B cell (primary cell): ENCODE results near the gene MUC20. TPM values are rescaled to one million over a fixed set of nuclear protein-coding genes. Genes with fewer than 3 reads are reported as not detected.

Experiments
- ATAC-seq: fragments of 200-7000 bp; cut with Tn5 transposase; one replicate; pipeline ENCODE4 v1.10.0; 2021; ENCODE audit warnings: low read depth, mild to moderate bottlenecking, moderate number of reproducible peaks, moderate library complexity
- CTCF ChIA-PET: fragments of 350-600 bp; sonication (Branson Sonifier 250); formaldehyde crosslinking; loops from one replicate; lab custom pipeline; 2021; ENCODE audit warnings: antibody characterized with exemption, inconsistent platforms; lab: Charles Lee
- POLR2A ChIA-PET: fragments of 350-600 bp; sonication (Branson Sonifier 250); formaldehyde crosslinking; loops from one replicate; lab custom pipeline; 2021; ENCODE audit warnings: antibody characterized with exemption; lab: Charles Lee
- DNase-seq: peaks from one replicate; pipeline ENCODE4 v3.0.0; 2013
- H2AFZ ChIP-seq: 2 replicates; pipeline ENCODE4 v1.6.1; 2012; ENCODE audit warnings: mild to moderate bottlenecking, low read depth, low read length; ENCODE audit not compliant: insufficient read depth, poor library complexity, severe bottlenecking
- H3K27ac ChIP-seq, 2 donors: 1 replicate in 1 of 2; 2 replicates in 1 of 2; pipeline ENCODE4 v1.5.1; 2012 to 2013; ENCODE audit warnings: low read length in 2 of 2, mild to moderate bottlenecking in 2 of 2, moderate library complexity in 1 of 2
- H3K27me3 ChIP-seq, 4 experiments: fragments of 200-600 bp in 1 of 4; sonication (generic) in 1 of 4; replicated peaks in 1 of 4; 1 replicate in 2 of 4; 2 replicates in 2 of 4; pipeline versions ENCODE4 v1.6.1 to v1.7.0; 2013 to 2016; ENCODE audit warnings: low read length in 3 of 4, mild to moderate bottlenecking in 2 of 4, mixed read lengths in 1 of 4, moderate library complexity in 1 of 4; ENCODE audit not compliant: insufficient read depth in 4 of 4, control insufficient read depth in 3 of 4; ENCODE audit errors: control extremely low read depth in 1 of 4
- H3K36me3 ChIP-seq, 2 experiments: replicated peaks in 1 of 2; 1 replicate in 1 of 2; 2 replicates in 1 of 2; pipeline versions ENCODE4 v1.6.1 to v1.7.1; 2013; ENCODE audit warnings: low read length in 1 of 2; ENCODE audit not compliant: insufficient read depth in 2 of 2, control insufficient read depth in 1 of 2; ENCODE audit errors: control extremely low read depth in 1 of 2, extremely low read depth in 1 of 2
- H3K4me1 ChIP-seq, 2 donors: fragments of 200-600 bp in 1 of 2; sonication (generic) in 1 of 2; 1 replicate in 1 of 2; 2 replicates in 1 of 2; pipeline versions ENCODE4 v1.5.1 to v1.6.1; 2013 to 2017; ENCODE audit warnings: low read length in 2 of 2; ENCODE audit not compliant: control insufficient read depth in 2 of 2, insufficient read depth in 2 of 2
- H3K4me2 ChIP-seq: replicated peaks from 2 replicates; pipeline ENCODE3; 2012; ENCODE audit warnings: mild to moderate bottlenecking, low read depth, low read length; ENCODE audit not compliant: poor library complexity, severe bottlenecking
- H3K4me3 ChIP-seq, 5 experiments: fragments of 200-600 bp in 1 of 5; sonication (generic) in 1 of 5; 1 replicate in 3 of 5; 2 replicates in 2 of 5; pipeline versions ENCODE4 v1.5.1 to v1.7.0; 2011 to 2016; ENCODE audit warnings: low read length in 4 of 5, mild to moderate bottlenecking in 4 of 5, low read depth in 2 of 5, control low read depth in 1 of 5, moderate library complexity in 1 of 5; ENCODE audit not compliant: insufficient read depth in 1 of 5; ENCODE audit errors: control extremely low read depth in 1 of 5, extremely low read depth in 1 of 5
- H3K79me2 ChIP-seq: fragments of 200-600 bp; sonication (generic); one replicate; pipeline ENCODE4 v1.6.0; 2016; ENCODE audit warnings: low read length; ENCODE audit not compliant: control insufficient read depth, insufficient read depth
- H3K9ac ChIP-seq: fragments of 200-600 bp; sonication (generic); 2 replicates; pipeline ENCODE4 v1.6.1; 2017; ENCODE audit warnings: mild to moderate bottlenecking, low read length, moderate library complexity
- H3K9me3 ChIP-seq, 3 donors: one replicate each; pipeline versions ENCODE4 v1.6.1 to v1.7.1; 2013; ENCODE audit warnings: low read length in 2 of 3; ENCODE audit not compliant: control insufficient read depth in 2 of 3, insufficient read depth in 1 of 3; ENCODE audit errors: control extremely low read depth in 1 of 3
- H4K20me1 ChIP-seq: 2 replicates; pipeline ENCODE4 v1.6.0; 2012; ENCODE audit warnings: mild to moderate bottlenecking, low read length; ENCODE audit not compliant: insufficient read depth, control insufficient read depth, poor library complexity, severe bottlenecking
- H3K27ac Mint-ChIP-seq: one replicate; pipeline ENCODE4 v1.8.0; 2021; ENCODE audit warnings: mixed read lengths
- H3K27me3 Mint-ChIP-seq: one replicate; pipeline ENCODE4 v1.8.0; 2021; ENCODE audit warnings: mixed read lengths
- H3K4me1 Mint-ChIP-seq: one replicate; pipeline ENCODE4 v1.8.0; 2021; ENCODE audit warnings: mixed read lengths
- H3K4me3 Mint-ChIP-seq: one replicate; pipeline ENCODE4 v1.8.0; 2021; ENCODE audit warnings: mixed read lengths
- H3K9me3 Mint-ChIP-seq: one replicate; pipeline ENCODE4 v1.8.0; 2022; ENCODE audit warnings: mixed read lengths; ENCODE audit not compliant: insufficient read depth
- CTCF ChIP-seq: fragments of 200-600 bp; IDR thresholded peaks from one replicate; pipeline ENCODE4 v1.8.0; 2022; ENCODE audit warnings: antibody characterized with exemption, mild to moderate bottlenecking
- EZH2 ChIP-seq: IDR thresholded peaks from 2 replicates; pipeline ENCODE4 v1.6.1; 2012; ENCODE audit warnings: borderline replicate concordance, low read depth, mild to moderate bottlenecking, moderate library complexity, low read length; ENCODE audit not compliant: insufficient read depth, poor library complexity, severe bottlenecking
- WGBS: methylation state at CpG from one replicate; pipeline ENCODE4 v1.1.5; 2013; ENCODE audit warnings: missing lambda C conversion rate; ENCODE audit not compliant: insufficient coverage; 5-methylcytosine and 5-hydroxymethylcytosine counted together
- intact Hi-C: fragments of 100-400 bp; cut with micrococcal nuclease; formaldehyde crosslinking; loops from one replicate; pipeline ENCODE4 v1.10.0; 2022
- polyA plus RNA-seq: library from polyadenylated mRNA; depleted of rRNA; stranded (reverse); fragments of >200 nt; gene quantifications from 2 replicates; pipeline ENCODE4 v1.2.3, GENCODE V29; 2012
- total RNA-seq, 2 donors: library from RNA; stranded (reverse); fragments of 120-200 nt in 1 of 2; gene quantifications; 1 replicate in 1 of 2; 2 replicates in 1 of 2; pipeline versions ENCODE4 v1.2.3 to v1.2.4, GENCODE V29; 2013 to 2022

MUC20 gene
- total and polyA plus RNA-seq, 2 donors (not counting 1 experiment from before 2014, with no cell fraction given): 11.0 to 15.6 TPM

GRCh38 chr3:195764961-195765706 lies 44.4 kb downstream of the MUC20 start:
- CTCF ChIA-PET: no interaction called here
- Histone ChIP-seq H4K20me1 (no peaks in the 10 kb centered on the region), H3K9me3 (peaks cover 0 to 14% (median 0%) of the 10 kb centered on the region in 3 donors), H3K27me3 (peaks cover 0 to 18% (median 2%) of the 10 kb centered on the region in 4 experiments), H3K36me3 (no peaks in the 10 kb centered on the region), H3K9ac (no peak overlapping the region), H3K79me2 (no peaks in the 10 kb centered on the region), H3K27ac (no peak overlapping the region), H3K4me3 (no peak overlapping the region), H3K4me2 (no peak overlapping the region), H3K4me1 (peaks cover 0 to 3% of the 10 kb centered on the region in 2 donors), H2AFZ (no peak overlapping the region)
- POLR2A ChIA-PET: no interaction called here
- no peak overlapping the region for H3K4me3 Mint-ChIP-seq
- 92% methylated on average over 24 of the region's 28 CpGs for WGBS
- H3K27me3 Mint-ChIP-seq: peaks cover 18% of the 10 kb centered on the region
- peaks cover 4% of the 10 kb centered on the region for H3K9me3 Mint-ChIP-seq
- H3K4me1 Mint-ChIP-seq: no peaks in the 10 kb centered on the region
- DNase-seq: no peak
- intact Hi-C loops: no loop called here
- H3K27ac Mint-ChIP-seq: no peak overlapping the region
- no peak for ATAC-seq
- TF ChIP-seq EZH2 (no peak), CTCF (no peak)

DNA sequence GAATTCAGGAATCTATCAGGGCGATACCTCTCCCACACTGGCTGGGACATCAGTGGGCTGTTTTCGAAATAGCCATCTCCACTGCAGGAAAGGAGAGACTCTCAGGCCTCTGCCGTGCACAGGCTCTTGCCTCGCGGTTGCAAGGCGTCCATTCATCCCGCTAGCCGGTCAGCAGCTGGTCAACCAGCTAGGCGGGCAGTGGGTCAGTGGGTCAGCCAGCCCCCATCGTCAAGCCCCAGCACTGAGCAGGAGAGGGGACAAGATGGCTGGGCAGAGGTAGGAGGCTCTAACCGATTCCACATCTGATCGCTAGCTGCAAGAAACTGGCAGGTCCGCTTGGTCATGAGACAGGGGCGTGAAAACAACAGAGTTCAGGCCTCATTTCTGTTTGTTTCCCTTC lies 45.9 kb downstream of the MUC20 start:
- 94% methylated on average over 14 of the region's 14 CpGs for WGBS

More for the DNA sequence above, 45.9 kb downstream of the MUC20 start:
- no peaks in the 10 kb centered on the region for H3K79me2 ChIP-seq
- no peak for ATAC-seq
- ChIA-PET POLR2A (no interaction called here), CTCF (no interaction called here)
- H3K9me3 Mint-ChIP-seq: peaks cover 4% of the 10 kb centered on the region
- peaks cover 0 to 6% (median 0%) of the 10 kb centered on the region in 4 experiments for H3K27me3 ChIP-seq
- TF ChIP-seq CTCF (no peak), EZH2 (no peak)
- H4K20me1 ChIP-seq: no peaks in the 10 kb centered on the region
- no peaks in the 10 kb centered on the region for H3K4me1 ChIP-seq
- no peaks in the 10 kb centered on the region for H3K4me1 Mint-ChIP-seq
- no peak overlapping the region for H2AFZ ChIP-seq
- H3K36me3 ChIP-seq: no peaks in the 10 kb centered on the region
- no peak overlapping the region for H3K27ac Mint-ChIP-seq
- intact Hi-C loops: no loop called here
- H3K4me2 ChIP-seq: no peak overlapping the region
- H3K27me3 Mint-ChIP-seq: peaks cover 9% of the 10 kb centered on the region
- DNase-seq: no peak
- no peak overlapping the region for H3K9ac ChIP-seq
- no peak overlapping the region for H3K4me3 Mint-ChIP-seq
- no peak overlapping the region for H3K27ac ChIP-seq
- H3K9me3 ChIP-seq: peaks cover 0 to 14% (median 0%) of the 10 kb centered on the region in 3 donors
- no peak overlapping the region for H3K4me3 ChIP-seq
